GM12891 (cell line): Measurements from ENCODE around the gene RBMS3.

ENCODE experiments used
- DNase-seq: peaks from one replicate; pipeline ENCODE4 v3.0.0; 2011; ENCODE audit warnings: low spot score; ENCODE audit not compliant: insufficient read length
- FAIRE-seq: peaks from 2 replicates; lab custom pipeline; 2011; peaks lifted over from hg19 to GRCh38; lab: Jason Lieb, UNC
- PAX5 ChIP-seq: IDR thresholded peaks from 2 replicates; pipeline ENCODE4 v1.6.1; 2011; ENCODE audit warnings: low read length, moderate library complexity, mild to moderate bottlenecking; ENCODE audit not compliant: insufficient read depth, severe bottlenecking
- POLR2A ChIP-seq: IDR thresholded peaks from 2 replicates; pipeline ENCODE4 v1.6.1; 2011; ENCODE audit warnings: low read depth, low read length, control low read depth
- POLR2AphosphoS5 ChIP-seq: IDR thresholded peaks from 2 replicates; pipeline ENCODE4 v1.6.1; 2011; ENCODE audit warnings: low read depth, low read length, control low read depth
- POU2F2 ChIP-seq: IDR thresholded peaks from 2 replicates; pipeline ENCODE4 v1.6.1; 2011; ENCODE audit warnings: low read depth, mild to moderate bottlenecking, control low read depth, low read length, moderate library complexity
- SPI1 ChIP-seq: IDR thresholded peaks from 2 replicates; pipeline ENCODE4 v1.6.1; 2011; ENCODE audit warnings: low read depth, low read length, control low read depth
- TAF1 ChIP-seq: IDR thresholded peaks from 2 replicates; pipeline ENCODE4 v1.6.1; 2011; ENCODE audit warnings: low read depth, low read length, control low read depth

RBMS3 gene

DNA sequence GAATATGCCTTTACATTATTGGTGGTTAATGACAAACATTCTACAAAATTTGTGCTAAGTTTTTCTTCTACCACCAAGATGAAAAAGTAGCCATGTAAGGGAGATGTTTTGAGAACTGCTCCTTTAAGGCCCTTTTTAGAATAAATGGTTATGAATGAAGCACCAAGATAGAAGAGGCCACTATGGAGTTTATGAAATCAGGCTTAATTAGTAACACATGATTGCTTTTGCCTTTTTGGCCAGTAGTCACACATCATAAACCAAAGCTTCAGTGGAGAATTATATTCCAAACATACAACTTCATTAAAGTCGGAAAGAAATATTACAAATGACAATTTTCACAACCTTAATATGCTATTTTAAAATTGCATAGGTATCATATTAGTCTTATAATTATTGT, 331.7 kb downstream of the RBMS3 start:
- FAIRE-seq (no peak), DNase-seq (no peak)
- TF ChIP-seq POU2F2 = no peak
- no peak for TF ChIP-seq PAX5
- no peak for TF ChIP-seq POLR2A
- TF ChIP-seq TAF1 = no peak
- TF ChIP-seq POLR2AphosphoS5 = no peak
- no peak for TF ChIP-seq SPI1

DNA sequence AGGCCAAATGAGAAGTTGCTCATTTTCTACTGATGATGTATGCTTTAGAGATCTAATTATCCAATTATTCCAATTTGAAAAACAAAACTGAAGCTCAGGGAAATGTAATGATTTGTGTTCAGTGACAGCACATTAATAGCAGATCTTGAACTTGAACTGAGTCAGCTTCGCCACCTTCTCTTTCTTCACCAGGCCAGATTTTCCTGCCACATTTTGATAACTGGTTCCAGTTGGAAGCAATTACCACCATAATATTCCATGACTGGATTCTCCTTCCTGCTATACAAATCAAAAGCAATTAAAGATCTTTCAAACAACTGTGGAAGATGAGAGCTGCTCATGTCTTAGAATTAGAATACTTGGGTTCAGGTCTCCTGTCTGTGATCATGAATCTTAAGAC, 334.1 kb downstream of the RBMS3 start:
- TF ChIP-seq PAX5 (no peak), TAF1 (no peak), SPI1 (no peak), POU2F2 (no peak), POLR2A (no peak), POLR2AphosphoS5 (no peak)
- FAIRE-seq (no peak), DNase-seq (no peak)

DNA sequence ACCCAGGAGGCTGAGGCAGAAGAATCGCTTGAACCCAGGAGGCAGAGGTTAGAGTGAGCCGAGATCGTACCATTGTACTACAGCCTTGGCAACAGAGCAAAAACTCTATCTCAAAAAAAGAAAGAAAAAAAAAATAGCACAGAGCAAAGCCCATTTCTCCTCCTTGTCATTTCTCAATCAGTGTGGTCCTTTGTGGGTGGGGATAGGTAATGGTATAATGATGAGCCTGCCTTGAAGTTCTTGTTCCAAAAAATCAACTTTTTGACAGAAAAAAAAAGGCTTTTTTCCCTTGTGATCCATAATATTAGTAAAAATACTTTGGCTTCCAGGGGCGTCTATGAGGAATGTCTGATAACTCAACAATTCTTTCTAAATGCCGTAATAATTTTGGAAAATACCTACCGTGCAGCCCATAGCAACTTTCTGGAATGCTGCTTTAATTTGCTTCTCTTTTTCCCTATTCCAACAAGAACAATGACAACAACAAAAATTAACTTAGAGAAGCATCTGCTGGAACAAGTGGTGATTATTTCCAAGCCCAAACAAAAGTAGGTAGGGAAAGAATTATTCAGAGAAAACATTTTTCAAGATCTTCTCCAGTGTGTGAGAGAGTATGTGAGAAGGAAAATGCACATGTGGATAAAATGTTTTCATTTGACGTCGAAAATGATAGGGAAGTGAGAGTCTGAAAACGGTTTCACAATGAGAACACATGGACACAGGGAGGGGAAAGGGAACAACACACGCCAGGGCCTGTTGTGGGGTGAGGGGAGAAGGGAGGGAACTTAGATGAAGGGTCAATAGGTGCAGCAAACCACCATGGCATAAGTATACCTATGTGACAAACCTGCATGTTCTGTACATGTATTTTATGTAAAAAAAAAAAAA, 337.8 kb downstream of the RBMS3 start:
- FAIRE-seq (no peak), DNase-seq (no peak)
- TF ChIP-seq POLR2A (no peak), SPI1 (peak; percentile 42; the same call in 1 of the 2 replicates)

DNA sequence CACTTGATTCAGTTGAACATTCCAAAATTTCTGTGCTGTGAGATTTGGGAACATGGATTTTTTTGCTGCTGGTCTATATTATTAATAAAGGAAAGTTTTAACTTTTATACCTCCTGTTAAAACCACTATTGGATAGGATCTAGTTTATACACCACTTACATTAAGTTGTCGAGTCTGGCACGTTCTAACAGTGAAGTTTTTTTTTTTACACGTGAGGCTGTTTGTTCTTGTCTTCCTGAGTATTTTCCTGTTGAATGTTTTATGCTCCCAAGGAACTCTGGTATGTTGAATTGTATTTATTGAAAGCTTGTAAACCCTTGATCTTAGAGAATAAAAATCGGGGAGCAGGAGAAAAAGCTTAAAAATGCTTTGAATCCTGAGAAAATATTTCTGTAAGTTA, 338.8 kb downstream of the RBMS3 start:
- no peak for TF ChIP-seq TAF1
- no peak for TF ChIP-seq SPI1
- TF ChIP-seq PAX5 = no peak
- FAIRE-seq (no peak), DNase-seq (no peak)

DNA sequence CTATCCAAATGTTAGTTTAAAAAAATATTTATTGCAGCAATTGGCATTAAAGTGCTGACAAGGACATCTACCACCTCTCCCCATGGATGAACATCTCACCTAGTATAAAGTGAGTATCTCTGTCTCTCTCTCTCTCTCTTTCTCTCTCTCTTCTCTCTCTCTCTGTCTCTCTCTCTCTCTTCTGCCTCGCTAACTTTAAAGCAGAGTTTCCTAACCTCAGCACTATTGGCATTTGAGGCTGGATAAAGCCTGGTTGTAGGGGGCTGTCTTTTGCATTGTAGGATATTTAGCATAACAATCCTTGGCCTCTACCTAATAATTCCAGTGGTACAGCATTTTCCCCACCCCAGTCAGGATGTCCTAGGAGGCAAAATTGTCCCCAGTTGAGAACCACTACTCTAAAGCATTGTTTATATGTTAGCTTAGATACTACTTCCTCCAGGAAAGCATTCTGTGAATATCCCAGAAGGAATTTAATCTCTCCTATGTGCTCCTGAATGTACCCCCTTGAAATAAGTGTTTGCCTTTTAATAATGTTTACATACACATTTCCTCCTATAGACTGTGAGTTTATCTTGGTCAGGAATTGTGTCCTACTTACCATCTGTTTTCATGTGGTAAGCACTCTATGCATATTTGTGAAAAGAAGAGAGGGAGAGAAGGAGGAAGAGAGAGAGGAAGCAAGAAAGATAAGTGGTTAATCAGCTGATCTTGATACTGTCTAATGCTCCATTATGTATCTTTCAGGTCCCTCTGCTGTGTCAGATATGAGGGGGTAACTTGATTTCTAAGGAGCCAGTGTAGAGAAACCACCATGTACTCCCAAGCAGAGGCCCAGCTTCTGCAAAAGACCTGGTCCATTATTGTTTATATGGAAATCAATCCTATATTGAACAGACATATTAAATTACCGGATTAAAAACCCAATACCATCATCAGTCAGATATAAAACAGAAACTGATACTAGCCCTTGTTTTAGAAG, 346.6 kb downstream of the RBMS3 start:
- TF ChIP-seq POU2F2 = no peak
- TF ChIP-seq POLR2A = no peak
- no peak for TF ChIP-seq POLR2AphosphoS5
- TF ChIP-seq PAX5 = no peak
- no peak for TF ChIP-seq TAF1
- no peak for TF ChIP-seq SPI1
- DNase-seq (no peak), FAIRE-seq (no peak)

DNA sequence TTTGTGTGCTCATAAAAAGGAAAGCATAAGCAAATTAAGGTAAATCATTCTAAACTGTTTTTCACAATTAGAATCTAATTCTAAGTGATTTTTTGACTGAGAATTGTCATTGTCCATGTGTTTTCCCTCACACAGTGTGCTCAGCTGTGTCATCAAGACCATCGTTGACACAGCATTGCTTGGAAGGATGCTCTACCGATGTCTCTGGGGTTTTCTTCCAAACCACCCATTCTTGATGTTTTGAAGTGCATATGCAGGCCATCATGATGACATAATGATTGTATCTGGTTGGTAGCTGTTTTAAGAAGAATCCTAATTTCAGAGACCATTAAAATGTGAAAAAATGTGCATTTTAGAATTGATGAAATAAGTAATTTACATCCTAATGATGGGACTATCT, 347.9 kb downstream of the RBMS3 start:
- DNase-seq = no peak
- TF ChIP-seq POU2F2 = no peak
- no peak for FAIRE-seq

DNA sequence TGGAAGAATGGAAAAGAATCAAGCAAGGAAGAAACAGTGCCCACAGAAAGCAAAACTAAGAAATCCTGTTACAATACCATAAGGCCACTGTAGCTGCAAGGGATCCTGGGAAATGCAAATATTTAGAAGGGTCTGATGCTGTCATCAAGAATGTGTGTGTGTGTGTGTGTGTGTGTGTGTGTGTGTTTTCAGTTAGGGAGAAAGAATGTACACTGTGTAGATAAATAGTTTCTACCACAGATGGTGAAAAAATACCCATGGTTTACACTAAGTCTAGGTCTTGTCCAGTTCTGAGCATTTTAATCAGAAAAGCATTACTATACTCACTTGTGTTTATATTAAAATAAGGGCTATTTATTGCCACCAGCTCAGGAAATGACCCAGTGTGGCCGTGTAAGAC, 355.0 kb downstream of the RBMS3 start:
- no peak for FAIRE-seq
- no peak for DNase-seq
- TF ChIP-seq POLR2A = no peak
- no peak for TF ChIP-seq POU2F2
- TF ChIP-seq TAF1 = no peak
- TF ChIP-seq SPI1 = no peak
- no peak for TF ChIP-seq PAX5
- TF ChIP-seq POLR2AphosphoS5 = no peak

DNA sequence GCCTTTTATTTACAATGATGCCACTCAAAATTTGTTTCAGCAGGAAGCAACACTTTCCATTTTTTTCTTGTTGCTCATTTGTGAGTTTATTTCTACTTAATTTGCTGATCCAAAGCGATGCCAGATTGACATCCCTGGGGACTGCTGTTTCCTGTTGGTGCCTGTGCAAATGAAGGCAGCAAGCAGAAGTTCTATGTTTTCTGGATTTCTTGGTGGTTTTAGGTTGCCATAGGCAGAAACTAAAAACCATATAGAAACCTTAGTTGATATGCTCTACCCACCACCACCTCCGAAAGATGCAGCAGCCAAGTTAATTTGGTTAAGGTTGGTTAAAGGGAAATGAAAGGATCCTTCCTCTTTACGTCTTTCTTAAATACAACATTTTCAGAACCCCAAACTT, 356.2 kb downstream of the RBMS3 start:
- TF ChIP-seq SPI1 = no peak
- TF ChIP-seq POLR2A = no peak
- no peak for TF ChIP-seq PAX5
- TF ChIP-seq POLR2AphosphoS5 = no peak
- TF ChIP-seq TAF1 = no peak
- no peak for TF ChIP-seq POU2F2
- DNase-seq (no peak), FAIRE-seq (no peak)

DNA sequence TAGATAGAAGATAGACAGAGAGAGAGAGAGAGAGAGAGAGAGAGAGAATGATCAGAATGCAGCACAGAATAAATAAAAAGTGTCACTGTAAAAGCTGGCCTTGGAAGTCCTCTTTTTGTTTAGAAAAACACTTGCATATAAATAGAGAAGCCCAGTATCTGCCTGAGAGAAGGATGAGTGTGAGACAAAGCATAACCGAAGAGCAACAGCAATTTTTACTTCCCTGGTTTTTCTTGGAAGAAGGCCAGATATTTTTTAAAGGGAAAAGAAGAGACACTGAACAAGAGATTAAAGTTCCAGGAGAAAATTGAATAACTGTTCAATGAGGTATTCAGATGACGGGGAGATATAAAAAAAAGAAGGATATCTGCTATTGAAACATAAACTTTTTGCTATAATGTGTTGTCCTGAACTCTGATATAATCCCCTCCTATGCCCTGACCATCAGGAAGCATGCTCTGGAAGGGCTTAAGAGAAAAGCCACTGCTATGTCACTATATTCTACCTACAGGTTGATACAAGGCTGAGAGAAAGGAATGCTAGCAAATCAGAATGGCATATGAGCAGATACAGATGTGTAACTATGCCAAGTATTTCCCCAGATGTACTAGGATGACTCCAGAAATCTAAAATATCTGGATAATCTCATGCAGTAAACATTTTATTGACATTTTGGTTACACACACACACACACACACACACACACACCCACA, 358.9 kb downstream of the RBMS3 start:
- TF ChIP-seq SPI1 (no peak), POLR2A (no peak)
- no peak for FAIRE-seq

DNA sequence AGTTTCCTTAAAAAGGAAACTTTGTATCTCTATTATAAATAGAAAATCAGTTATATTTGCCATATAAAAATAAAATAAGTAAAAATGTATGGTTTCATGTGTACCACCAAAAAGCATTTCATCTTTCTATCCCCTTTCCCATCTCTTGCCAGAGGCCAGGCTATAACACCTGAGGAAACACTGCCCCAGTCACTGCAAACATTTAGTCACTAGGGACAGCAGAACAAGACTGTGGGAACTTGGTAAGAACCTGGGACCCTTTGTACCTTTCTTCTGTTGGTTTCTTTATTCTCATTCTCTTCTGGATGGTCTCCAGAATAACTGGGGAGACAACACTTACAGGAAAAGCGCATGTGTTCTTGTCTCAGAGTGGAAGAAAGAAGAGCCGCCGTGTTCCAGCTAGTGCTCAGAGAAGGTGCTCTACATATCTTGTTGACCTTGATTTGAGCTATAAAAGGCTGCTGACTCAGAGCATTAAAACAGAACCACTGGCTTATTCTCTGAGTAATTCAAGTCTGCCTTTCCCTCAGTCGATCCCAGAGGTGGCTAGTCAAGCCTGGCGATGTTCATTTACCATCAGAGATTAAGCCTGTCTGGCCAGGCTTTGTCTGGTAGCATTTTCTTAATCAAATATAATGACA, 361.6 kb downstream of the RBMS3 start:
- DNase-seq (no peak), FAIRE-seq (no peak)
- TF ChIP-seq POLR2AphosphoS5 (no peak), POU2F2 (no peak), TAF1 (no peak), PAX5 (no peak), POLR2A (no peak), SPI1 (no peak)

More for the DNA sequence above, 358.9 kb downstream of the RBMS3 start:
- DNase-seq = no peak
